Liver (tissue), 3 donors: ENCODE measurements around the gene CRY1.

Experiments
- EGR1 ChIP-seq, 2 donors: IDR thresholded peaks; 2 replicates each; pipeline ENCODE4 v1.6.1; 2016 to 2018; ENCODE audit warnings: antibody characterized with exemption in 2 of 2, low read depth in 2 of 2
- FOXA1 ChIP-seq: IDR thresholded peaks from 2 replicates; pipeline ENCODE4 v1.6.1; 2016; ENCODE audit warnings: antibody characterized with exemption
- HNF4G ChIP-seq: IDR thresholded peaks from 2 replicates; pipeline ENCODE4 v1.6.1; 2016; ENCODE audit warnings: antibody characterized with exemption
- TAF1 ChIP-seq: conservative IDR thresholded peaks from 2 replicates; pipeline ENCODE4 v1.6.1; 2016; ENCODE audit warnings: antibody characterized with exemption, mild to moderate bottlenecking
- YY1 ChIP-seq: IDR thresholded peaks from 2 replicates; pipeline ENCODE4 v1.6.1; 2016; ENCODE audit warnings: antibody characterized with exemption, mild to moderate bottlenecking
- TF ChIP-seq, protein P1 (sequence below): fragments of 150-350 bp; IDR thresholded peaks from 2 replicates; pipeline ENCODE4 v1.5.1; 2017; ENCODE audit warnings: improper control_type of control experiment, low read depth, low read length; ENCODE audit not compliant: missing input control
- TF ChIP-seq, protein P2 (sequence below): IDR thresholded peaks from 2 replicates; pipeline ENCODE4 v1.6.1; 2016; ENCODE audit warnings: antibody characterized with exemption
- TF ChIP-seq, protein P3 (sequence below): IDR thresholded peaks from 2 replicates; pipeline ENCODE4 v1.6.1; 2016; ENCODE audit warnings: antibody characterized with exemption, mild to moderate bottlenecking
- donor health status: healthy.
- donor health status: healthy.

DNA sequence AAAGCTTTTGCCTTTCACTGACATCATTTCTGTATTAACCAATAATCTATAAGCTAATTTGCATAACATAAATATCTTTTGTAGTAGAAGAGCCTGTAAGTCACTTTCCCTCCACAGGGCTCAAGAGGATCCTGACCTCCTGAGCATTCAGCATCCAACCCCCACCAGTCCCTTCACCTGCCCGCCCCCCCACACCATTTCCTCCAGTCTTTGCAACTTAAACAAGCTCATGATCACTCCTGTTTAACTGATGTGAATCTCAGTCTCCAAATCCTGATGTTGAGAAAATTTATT, 12.0 kb upstream of the CRY1 start:
- TF ChIP-seq, protein P1, sequence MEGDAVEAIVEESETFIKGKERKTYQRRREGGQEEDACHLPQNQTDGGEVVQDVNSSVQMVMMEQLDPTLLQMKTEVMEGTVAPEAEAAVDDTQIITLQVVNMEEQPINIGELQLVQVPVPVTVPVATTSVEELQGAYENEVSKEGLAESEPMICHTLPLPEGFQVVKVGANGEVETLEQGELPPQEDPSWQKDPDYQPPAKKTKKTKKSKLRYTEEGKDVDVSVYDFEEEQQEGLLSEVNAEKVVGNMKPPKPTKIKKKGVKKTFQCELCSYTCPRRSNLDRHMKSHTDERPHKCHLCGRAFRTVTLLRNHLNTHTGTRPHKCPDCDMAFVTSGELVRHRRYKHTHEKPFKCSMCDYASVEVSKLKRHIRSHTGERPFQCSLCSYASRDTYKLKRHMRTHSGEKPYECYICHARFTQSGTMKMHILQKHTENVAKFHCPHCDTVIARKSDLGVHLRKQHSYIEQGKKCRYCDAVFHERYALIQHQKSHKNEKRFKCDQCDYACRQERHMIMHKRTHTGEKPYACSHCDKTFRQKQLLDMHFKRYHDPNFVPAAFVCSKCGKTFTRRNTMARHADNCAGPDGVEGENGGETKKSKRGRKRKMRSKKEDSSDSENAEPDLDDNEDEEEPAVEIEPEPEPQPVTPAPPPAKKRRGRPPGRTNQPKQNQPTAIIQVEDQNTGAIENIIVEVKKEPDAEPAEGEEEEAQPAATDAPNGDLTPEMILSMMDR = no peak
- TF ChIP-seq TAF1 = no peak
- TF ChIP-seq, protein P2, sequence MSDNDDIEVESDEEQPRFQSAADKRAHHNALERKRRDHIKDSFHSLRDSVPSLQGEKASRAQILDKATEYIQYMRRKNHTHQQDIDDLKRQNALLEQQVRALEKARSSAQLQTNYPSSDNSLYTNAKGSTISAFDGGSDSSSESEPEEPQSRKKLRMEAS = no peak
- TF ChIP-seq, protein P3, sequence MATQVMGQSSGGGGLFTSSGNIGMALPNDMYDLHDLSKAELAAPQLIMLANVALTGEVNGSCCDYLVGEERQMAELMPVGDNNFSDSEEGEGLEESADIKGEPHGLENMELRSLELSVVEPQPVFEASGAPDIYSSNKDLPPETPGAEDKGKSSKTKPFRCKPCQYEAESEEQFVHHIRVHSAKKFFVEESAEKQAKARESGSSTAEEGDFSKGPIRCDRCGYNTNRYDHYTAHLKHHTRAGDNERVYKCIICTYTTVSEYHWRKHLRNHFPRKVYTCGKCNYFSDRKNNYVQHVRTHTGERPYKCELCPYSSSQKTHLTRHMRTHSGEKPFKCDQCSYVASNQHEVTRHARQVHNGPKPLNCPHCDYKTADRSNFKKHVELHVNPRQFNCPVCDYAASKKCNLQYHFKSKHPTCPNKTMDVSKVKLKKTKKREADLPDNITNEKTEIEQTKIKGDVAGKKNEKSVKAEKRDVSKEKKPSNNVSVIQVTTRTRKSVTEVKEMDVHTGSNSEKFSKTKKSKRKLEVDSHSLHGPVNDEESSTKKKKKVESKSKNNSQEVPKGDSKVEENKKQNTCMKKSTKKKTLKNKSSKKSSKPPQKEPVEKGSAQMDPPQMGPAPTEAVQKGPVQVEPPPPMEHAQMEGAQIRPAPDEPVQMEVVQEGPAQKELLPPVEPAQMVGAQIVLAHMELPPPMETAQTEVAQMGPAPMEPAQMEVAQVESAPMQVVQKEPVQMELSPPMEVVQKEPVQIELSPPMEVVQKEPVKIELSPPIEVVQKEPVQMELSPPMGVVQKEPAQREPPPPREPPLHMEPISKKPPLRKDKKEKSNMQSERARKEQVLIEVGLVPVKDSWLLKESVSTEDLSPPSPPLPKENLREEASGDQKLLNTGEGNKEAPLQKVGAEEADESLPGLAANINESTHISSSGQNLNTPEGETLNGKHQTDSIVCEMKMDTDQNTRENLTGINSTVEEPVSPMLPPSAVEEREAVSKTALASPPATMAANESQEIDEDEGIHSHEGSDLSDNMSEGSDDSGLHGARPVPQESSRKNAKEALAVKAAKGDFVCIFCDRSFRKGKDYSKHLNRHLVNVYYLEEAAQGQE = no peak
- no peak for TF ChIP-seq FOXA1
- TF ChIP-seq EGR1 (IDR thresholded peaks at IDR 0.05; ENCODE audit: low read depth in 2 of 2) = no peak
- no peak for TF ChIP-seq YY1
- no peak for TF ChIP-seq HNF4G
